Ovary (tissue), 3 donors: ENCODE results near the gene CMTM7.

ENCODE experiments used
- CTCF ChIP-seq, 3 donors: fragments of 450-650 bp in 2 of 3; fragments of 200-600 bp in 1 of 3; IDR thresholded peaks; one replicate each; pipeline versions ENCODE4 v1.5.1 to v1.8.0; 2016 to 2022; ENCODE audit warnings: antibody characterized with exemption in 3 of 3, mild to moderate bottlenecking in 1 of 3
- POLR2A ChIP-seq: fragments of 450-650 bp; IDR thresholded peaks from one replicate; pipeline ENCODE4 v1.6.1; 2017; ENCODE audit warnings: antibody characterized with exemption, mild to moderate bottlenecking, moderate library complexity
- donor health status: DM: no; HTN: no; CAD: no.

GRCh38 chr3:32434206-32434605 lies 42.6 kb downstream of the CMTM7 start:
- TF ChIP-seq CTCF (IDR thresholded peaks at IDR 0.05) (no peak), POLR2A (no peak)
